WI38 (cell line): Measurements from ENCODE around the gene GMDS.

Experiments
- H3K4me3 ChIP-seq: 2 replicates; pipeline ENCODE4 v1.5.1; 2011; ENCODE audit warnings: low read depth, mild to moderate bottlenecking, control low read depth, low read length
- TF ChIP-seq, protein P1 (sequence below): IDR thresholded peaks from 2 replicates; pipeline ENCODE4 v1.5.1; 2012; ENCODE audit warnings: low read depth, mild to moderate bottlenecking, control low read depth, low read length

The GMDS gene

DNA sequence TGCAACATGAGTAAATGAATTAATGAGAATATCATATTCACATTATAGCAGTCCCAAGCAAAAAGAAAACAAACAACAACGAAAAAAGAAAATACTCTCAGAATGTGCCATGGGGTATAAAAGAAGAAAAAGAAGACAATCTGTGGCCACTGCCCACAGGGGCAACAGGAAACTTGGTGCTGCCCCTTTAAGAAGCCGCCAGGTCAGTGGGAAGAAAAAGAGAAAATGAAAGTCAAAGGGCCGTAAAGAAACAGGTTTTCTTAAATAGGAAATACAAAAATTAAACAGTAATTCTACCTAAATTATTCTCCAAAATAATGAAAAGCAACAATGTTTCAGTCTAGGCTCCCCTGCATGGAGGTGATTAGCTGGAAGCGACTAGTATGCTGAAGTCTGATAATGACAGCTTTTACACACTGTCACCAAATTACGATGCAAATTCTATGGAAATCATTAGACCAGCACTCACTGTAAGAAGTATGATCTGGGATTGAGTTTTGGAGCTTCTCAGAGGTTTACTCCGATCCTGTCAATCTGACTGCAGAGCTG, 23.6 kb downstream of the GMDS start:
- peak overlapping the region; percentile 43 for H3K4me3 ChIP-seq
- TF ChIP-seq, protein P1, sequence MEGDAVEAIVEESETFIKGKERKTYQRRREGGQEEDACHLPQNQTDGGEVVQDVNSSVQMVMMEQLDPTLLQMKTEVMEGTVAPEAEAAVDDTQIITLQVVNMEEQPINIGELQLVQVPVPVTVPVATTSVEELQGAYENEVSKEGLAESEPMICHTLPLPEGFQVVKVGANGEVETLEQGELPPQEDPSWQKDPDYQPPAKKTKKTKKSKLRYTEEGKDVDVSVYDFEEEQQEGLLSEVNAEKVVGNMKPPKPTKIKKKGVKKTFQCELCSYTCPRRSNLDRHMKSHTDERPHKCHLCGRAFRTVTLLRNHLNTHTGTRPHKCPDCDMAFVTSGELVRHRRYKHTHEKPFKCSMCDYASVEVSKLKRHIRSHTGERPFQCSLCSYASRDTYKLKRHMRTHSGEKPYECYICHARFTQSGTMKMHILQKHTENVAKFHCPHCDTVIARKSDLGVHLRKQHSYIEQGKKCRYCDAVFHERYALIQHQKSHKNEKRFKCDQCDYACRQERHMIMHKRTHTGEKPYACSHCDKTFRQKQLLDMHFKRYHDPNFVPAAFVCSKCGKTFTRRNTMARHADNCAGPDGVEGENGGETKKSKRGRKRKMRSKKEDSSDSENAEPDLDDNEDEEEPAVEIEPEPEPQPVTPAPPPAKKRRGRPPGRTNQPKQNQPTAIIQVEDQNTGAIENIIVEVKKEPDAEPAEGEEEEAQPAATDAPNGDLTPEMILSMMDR, result no peak

DNA sequence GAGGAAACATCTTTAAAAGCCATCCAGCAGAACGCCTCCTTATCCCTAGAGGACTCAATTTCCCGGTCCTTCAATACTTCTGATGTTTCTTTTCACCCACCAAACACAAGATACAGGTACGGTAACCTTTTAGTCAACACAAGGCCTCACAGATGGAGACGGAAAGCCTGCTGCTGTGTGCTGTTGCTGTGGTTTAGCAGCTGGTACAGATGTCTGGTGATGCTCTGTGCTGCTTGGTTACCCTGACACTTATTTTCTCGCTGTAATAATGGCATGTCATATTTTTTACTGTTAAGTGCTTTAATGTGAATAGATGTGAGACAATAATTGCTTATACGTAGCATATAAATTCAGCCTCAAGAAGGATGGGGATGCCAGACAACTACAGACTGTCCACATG, 25.3 kb downstream of the GMDS start:
- TF ChIP-seq, protein P1, result no peak
- no peak overlapping the region for H3K4me3 ChIP-seq

DNA sequence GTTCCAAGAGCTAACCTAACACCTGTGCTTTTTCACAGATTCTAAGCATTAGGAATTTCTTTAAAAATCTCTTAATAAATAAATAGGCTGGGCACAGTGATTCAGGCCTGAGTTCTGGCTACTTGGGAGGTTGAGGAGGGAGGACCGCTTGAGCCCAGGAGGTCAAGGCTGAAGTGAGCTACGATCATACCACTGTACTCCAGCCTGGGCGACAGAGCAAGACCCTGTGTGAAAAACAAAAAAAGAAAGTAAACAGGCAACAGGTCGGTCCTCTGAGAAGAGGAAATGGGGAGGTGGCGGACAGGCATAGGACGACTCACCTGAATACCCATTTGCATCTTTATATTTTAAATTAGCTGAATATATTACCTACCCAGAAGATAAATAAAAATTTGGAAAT, 26.5 kb downstream of the GMDS start:
- no peak overlapping the region for H3K4me3 ChIP-seq
- TF ChIP-seq, protein P1, result no peak

DNA sequence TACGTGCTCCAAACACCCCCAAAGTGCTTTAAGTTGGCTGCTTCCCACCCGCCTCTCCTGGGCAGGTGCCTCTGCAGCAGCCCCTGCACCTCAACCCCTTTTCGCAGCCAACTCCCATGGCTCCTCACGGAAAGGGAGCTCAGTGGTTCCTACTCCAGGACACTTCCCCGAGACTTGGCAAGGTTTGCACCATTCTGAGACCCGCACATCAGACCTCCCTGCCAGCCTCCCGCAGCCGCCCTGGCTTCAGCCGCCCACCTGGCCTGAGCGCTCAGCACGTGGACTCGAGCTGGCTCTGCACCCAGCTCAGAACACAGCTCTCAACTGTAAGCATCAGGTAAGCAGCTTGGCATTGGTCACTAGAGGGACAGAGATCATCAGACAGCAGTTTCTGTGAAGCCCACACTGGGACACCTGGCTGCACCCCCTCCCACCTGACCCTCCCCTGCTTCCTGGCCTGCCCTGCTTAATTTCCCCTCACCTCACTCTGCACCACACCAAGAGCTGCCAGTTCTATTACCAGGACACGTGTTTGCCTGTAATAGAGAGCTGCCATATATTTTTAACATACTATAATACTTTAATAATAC, 28.5 kb downstream of the GMDS start:
- H3K4me3 ChIP-seq, result no peak overlapping the region
- TF ChIP-seq, protein P1, result no peak

- H3K4me3 ChIP-seq, result no peak overlapping the region
- TF ChIP-seq, protein P1, result no peak
Measured at GRCh38 chr6:2215342-2215741, 30.1 kb downstream of the GMDS start.

DNA sequence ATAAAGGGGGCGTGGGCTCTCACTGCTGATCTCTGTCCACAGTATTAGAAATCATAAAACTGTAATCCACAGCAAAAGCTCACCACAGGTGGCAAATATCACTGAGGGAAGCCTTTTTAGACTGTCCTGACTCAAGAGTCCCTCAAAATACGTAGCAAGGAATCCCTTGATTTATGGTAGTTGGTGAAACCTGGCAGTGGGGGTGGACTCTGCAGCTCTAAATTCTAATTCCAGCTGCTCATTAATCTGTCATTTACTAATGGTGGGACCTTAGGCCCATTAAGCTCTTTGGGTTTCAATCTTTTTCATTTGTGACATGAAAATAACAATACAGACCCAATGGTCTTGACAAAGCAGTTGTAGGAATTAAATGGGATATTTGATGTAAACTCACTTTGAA, 32.3 kb downstream of the GMDS start:
- TF ChIP-seq, protein P1, result no peak
- no peak overlapping the region for H3K4me3 ChIP-seq

- TF ChIP-seq, protein P1, result peak; percentile 71
Measured at GRCh38 chr6:2209226-2209809, 36.1 kb downstream of the GMDS start.

More at GRCh38 chr6:2209226-2209809, 36.1 kb downstream of the GMDS start:
- no peak overlapping the region for H3K4me3 ChIP-seq
